Activated CD4-positive, alpha-beta T cell treated with anti-CD3 and anti-CD28 coated beads, Interleukin-2, amount 50 U/mL, for 4 hours (primary cell): ENCODE data around the gene PXDN.
"Not testable (repeated sequence)": the region's sequence is repeated elsewhere in the genome, so short reads cannot be mapped to it uniquely, and the experiment has no call there.

Source experiments
- DNase-seq, 2 experiments: peaks; one replicate each; pipeline ENCODE4 v3.0.0-alpha.2; 2020

The PXDN gene, protein sequence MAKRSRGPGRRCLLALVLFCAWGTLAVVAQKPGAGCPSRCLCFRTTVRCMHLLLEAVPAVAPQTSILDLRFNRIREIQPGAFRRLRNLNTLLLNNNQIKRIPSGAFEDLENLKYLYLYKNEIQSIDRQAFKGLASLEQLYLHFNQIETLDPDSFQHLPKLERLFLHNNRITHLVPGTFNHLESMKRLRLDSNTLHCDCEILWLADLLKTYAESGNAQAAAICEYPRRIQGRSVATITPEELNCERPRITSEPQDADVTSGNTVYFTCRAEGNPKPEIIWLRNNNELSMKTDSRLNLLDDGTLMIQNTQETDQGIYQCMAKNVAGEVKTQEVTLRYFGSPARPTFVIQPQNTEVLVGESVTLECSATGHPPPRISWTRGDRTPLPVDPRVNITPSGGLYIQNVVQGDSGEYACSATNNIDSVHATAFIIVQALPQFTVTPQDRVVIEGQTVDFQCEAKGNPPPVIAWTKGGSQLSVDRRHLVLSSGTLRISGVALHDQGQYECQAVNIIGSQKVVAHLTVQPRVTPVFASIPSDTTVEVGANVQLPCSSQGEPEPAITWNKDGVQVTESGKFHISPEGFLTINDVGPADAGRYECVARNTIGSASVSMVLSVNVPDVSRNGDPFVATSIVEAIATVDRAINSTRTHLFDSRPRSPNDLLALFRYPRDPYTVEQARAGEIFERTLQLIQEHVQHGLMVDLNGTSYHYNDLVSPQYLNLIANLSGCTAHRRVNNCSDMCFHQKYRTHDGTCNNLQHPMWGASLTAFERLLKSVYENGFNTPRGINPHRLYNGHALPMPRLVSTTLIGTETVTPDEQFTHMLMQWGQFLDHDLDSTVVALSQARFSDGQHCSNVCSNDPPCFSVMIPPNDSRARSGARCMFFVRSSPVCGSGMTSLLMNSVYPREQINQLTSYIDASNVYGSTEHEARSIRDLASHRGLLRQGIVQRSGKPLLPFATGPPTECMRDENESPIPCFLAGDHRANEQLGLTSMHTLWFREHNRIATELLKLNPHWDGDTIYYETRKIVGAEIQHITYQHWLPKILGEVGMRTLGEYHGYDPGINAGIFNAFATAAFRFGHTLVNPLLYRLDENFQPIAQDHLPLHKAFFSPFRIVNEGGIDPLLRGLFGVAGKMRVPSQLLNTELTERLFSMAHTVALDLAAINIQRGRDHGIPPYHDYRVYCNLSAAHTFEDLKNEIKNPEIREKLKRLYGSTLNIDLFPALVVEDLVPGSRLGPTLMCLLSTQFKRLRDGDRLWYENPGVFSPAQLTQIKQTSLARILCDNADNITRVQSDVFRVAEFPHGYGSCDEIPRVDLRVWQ (N-terminal part only)

DNA sequence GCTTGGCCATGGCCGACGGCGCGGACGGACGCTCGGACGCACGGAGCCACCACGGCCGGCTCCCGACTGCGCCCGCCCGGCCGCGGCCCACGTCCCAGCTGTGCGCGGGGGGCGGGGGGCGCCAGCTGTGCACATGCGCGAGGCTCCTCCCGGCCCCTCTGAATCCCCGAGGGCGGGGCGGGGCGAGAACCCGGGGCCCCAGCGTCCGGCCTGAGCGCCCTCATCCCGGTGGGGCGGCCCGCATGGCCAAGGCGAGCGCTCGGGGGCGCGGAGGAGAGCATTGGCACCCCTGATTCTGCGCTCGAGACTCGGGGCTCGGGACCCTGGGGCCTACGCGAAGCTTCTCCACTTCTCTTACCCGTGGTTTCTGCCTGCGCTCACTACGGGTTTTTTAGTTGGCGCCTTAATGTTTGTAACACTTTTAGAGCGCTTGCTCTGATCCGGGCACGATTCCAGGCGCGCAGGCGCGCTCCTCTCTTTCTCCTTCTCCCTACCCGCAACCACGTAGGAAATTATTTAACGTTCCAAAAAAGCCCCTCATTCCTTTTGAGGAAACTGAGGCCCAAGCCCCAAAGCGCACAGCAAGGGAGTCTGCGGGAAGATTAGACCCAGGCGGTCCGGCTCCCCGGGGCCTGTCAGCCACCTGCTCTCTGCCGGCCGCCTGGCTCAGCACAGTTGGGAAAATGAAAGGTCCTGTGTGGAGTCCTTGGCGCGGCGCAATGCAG lies at the start of gene PXDN:
PXDN (minus strand) TSS at position 70 of the 725 bp plus-strand sequence; CDS start at position 10, 60 bp downstream.
- DNase-seq: no peak

DNA sequence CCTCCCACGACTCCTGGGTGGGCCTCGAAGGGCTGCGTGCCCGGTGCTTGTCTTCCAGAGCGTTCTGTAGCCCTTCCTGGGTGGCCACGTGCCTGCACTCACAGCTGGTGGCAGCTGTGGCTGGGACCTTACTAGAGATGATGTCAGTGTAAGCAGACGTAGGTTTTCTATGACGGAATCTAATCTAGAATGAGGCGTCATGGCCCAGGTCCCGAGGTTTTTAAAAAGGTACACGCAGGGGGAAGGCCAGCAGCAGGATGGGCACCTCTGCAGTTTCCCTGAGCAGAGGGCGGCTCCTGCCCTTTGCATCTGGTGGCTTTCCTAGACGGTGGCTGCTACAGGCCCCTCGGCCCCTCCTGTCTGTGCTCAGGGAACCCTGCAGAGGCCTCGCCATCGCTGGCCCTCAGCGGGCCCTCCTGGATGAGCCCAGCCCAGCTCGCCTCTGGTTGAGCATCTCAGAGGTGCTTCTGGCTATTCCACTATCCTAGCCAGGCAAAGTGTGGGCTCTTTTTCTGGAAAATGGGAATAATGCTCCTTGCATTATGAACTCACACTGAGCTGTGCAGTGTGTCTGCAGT lies 49.6 kb upstream of the PXDN start:
- DNase-seq: no peak

DNA sequence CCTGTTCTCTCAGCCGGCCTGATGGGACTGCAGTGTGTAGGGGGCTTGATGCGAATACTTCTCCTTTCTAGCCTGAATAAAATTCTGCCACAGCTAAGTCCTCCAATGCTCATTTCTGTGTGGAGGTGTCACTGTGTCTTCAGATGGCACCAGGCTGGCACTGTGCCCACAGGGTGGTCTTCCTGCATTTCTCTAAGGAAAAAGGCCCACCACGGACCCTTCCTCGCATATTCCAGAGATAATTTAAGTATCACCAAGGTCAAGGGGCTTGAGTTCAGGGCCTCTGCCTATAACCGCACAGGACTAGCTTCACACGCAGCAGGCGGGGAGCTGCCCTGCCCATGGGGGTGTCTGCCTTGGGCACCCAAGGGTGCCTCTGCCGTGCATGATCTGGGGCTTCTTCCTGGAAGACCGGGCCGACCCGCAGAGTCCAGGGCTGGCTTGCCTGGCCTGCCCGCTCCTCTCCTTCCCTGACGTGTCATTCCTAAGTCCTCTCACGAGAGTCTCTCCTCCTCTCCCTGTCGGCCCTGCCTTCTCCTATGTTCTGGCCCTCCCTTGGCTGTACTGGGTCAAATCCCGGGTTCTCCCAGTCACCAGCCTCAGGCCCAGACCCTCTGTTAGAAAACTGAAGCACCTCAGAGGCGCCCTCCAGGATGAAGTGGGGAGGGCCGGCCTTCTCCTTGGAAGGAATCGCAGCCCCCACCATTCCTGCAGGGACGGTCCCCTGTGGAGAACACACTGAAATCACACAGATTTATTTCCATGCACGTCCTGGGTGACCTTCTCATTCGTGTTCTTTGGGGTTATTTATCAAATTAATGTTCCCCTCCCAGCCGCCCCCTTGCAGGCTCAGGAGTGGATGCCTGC lies 48.9 kb upstream of the PXDN start:
- no peak for DNase-seq

DNA sequence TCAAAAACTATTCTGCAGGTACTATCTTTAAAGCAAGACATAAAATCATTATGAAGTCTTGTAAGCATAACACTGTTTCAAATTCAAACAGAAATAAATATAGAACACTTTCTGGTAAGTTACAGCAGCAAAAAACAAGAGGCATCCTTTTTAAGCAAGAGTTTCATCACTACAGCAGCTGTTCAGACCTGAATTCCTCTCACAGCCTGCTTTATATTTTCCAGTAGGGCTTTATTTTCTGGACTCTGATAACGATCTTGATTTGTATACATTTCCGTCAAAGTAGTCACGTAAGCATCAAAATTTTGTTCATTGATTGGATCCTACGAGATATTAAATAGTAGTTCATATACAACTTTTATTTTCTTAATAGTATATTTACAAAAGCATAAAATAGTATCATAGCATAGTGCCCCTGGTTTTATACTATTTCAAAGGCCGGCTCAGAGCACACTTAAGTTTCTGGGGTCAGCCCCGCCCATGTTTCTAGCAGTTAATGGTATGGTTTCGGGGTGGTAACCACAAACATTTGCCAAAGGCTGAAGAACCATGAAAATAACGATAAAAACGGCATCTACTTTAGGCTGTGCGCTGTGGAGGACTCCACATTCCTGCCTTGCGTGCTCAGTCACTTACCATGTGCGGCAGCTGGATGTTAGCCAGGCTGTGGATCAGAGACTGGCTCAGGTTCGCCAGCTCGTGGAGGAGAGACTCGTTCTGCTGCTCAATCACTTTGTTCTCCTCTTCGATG lies 47.5 kb upstream of the PXDN start:
- no peak for DNase-seq

DNA sequence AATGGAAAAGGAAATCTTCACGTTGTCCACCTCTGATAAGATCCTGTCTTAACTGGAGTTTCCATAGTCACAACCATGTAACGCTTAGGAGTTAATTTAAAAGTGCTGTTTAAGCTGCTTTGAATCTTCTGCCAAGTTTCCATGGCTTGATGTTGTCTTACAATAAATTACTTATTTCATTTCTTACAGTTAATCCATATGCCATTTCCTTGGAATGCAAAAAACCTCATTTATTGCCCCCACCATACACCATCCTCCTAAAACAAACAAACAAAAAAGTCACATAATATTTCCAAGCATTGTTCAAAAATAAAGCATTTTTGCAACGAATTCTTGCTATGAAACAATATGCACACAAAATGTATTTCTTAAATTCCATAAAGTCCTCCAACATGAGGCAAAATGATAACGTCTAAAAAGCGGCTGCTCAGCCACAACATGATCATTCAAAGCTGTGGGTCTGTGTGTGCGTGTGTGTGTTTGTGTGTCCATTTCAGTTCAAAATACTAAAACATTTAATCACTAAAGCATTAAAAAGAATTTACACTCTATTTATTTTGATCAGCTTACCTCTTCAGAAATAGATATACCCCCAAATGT lies 46.8 kb upstream of the PXDN start:
- no peak for DNase-seq

DNA sequence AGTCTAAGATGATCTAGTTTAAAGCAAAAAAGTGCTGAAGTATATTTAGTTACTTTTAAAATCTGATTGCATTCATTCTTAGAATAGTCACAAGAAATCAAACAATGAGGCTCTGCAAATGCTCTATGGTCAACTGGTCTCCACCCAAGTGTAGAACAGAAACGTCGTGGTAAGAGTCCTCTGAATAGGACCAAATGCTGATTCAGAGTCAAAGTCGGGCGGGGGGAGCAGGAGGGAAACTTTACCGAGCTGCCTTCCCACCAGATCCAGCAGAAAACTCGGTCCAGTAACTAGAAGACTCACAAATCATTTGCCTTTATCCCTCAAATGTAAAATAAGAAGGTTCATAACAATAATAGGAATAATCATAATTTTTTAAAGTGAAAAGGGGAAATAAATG lies 46.2 kb upstream of the PXDN start:
- no peak for DNase-seq

DNA sequence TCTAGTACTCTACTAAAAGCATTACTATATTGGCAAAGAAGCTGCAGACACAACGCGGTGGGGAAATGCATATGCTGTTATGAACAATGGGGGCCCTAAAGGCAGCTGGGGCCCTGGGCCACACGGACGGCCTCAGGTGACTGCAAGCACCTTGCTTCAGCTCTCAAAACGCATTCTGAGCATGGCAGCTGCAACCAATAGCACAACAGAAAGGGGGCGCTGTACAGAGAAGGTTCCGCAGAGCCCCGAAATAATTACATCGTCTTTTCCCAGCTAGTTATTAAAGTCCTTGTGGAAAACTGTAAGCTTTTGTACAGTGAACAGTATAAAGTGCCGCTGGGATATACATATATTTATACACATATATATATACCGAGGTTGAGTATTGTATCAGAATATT lies 45.3 kb upstream of the PXDN start:
- no peak for DNase-seq

DNA sequence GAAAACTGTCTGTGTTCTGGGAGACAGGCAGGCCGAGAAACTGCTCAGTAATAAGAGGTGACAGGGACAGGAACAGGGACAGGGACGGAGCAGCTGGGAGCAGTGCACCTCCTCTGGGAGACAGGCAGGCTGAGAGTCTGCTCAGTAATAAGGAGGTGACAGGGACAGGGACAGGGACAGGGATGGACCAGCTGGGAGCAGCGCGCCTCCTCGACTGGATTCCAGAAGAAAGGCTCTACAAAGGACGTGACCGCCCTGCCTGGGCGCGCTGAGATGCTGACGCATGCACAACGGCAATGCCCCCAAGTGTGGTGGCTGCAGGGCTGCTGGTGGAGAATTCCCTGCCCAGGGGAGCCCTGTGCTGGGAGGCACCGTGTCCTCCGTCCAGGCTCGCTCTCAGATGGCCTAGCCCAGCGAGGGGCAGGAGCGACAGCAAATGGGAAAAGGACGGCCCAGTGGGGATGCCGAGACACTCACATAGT lies 44.2 kb upstream of the PXDN start:
- no peak for DNase-seq

DNA sequence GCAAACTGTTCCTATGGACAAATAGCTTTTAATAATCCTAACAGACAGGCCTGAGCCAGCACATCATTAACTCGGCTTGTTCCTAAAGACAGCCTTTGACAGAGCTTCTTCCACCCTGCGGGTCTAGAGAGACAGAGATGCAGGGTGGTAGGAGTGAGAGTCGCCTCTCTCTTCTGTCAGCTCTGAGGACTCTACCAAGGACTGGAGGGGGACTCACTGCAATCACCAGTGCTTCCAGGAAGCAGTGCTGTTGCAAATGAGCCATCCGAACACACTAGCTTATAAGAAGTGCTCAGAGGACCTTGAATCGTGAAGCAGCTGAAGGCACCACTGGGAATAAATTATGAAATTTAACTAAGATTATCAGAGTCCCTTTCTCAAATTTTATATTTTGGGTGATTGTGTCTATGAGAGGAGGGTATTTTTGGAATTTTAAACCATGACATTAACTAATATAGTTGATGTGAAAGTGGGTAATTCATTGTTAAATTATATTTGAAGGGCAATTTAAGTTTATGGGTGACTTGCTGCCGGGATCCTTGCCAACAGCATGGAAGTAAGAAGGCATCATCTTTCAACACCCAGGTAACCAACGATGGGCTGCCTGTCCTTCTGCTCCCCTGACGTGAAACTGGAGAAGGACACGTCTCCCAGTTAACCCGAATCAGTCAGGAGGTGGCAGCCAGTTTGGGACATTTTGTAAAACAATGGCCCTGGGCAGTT lies 43.6 kb upstream of the PXDN start:
- no peak for DNase-seq

DNA sequence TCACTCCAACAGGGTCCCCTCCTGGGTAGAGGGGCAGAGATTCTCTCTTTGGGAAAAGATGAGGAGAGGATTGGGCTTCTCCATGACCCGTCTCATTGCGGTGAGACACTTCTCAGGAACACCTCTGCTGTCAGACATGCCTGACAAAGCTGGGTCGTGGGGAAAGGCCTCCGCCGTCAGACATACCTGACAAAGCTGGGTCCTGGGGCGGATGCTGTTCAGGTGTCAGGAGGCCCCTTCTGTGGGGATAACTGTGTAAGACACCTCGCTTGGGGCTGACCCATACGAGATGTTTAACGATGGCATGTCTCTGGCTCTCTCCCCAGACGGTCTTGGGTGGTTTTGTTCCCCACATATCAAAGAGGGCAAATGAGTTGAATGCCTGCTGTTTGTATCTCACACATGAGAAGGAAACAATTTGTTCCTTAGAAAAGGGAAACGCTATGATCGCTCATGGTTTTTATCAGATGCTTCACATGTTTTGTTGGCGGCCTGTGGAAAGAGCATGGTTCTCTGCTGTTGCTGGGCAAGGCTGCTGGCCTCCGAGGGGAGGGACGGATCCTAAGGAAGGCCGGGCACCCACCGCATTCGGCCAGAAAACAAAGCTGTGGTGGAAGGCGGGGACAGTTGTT lies 40.8 kb upstream of the PXDN start:
- no peak for DNase-seq

DNA sequence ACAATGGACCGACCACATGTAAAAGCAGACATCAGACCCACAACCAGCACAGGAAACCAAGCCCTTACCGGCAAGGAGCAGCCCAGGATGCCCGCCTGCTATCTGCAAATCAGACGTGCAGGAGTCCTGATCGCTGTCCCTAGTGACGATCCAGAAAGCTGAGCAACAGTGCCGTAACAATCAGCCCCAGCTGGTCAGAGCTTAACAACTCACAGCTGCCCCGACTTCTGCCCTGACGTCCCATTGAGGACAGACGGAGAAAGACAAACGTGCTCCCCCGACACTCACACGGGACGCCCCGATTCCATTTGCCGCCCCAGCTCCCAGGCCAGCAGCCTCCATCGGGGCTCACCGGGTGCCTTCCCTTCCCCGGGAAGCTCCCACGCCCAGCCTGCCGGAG lies 39.8 kb upstream of the PXDN start:
- no peak for DNase-seq

DNA sequence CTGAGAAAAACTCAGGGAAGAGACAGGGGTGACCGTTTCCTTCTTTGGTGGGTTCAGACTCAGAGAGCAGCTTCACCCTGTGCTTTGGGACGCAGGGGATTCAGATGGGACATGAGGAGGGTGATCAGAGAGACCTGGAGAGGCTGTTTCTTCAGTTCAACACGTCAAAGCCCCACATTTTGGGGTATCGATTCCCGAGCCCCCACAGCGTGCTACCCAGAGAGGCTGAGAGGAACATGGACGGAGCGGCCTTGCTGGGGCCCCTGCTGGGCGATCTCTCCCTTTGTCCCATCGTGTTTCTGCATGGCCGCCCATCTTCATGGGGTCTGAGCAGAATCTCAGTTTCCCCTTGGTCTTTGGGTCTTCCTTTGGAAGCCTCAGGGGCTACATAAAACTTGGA lies 38.2 kb upstream of the PXDN start:
- DNase-seq: no peak

DNA sequence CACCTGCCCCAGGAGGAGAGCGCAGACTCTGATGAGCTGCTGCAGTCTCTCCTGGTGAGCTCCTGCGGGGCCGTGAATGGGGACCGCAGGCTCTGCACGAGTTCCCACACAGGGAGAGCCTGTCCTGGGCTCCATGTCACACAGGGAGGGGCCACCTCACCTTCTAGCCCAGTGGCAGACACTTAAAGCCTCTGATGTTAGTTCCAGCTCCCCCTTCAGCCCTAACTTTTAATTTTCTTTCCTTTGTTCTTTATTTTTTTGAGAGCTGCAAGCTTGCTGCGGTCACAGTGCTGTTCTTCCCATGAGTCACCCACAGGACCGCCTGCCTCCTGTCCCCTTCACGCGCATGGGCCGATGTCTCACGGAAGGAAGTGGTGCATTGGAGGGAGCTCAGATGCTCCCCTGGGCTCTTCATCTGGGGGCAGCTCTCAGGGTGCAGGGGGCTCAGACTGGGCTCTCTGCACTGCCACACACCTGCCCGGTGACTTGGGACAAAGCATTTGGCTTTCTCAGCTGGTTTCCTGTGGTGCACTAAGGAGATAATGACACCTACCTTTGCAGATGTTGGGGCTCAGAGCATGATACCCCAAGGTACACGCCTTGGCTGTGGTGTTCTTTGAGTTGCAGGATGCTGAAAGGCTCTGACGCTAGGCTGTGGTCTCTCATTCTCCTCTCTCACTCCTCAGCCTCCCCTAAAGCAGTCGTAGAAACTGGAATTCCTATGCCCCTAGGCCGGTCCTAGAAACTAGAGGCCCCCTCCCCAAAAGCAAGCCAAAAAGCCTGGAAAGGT lies 37.2 kb upstream of the PXDN start:
- DNase-seq: no peak

DNA sequence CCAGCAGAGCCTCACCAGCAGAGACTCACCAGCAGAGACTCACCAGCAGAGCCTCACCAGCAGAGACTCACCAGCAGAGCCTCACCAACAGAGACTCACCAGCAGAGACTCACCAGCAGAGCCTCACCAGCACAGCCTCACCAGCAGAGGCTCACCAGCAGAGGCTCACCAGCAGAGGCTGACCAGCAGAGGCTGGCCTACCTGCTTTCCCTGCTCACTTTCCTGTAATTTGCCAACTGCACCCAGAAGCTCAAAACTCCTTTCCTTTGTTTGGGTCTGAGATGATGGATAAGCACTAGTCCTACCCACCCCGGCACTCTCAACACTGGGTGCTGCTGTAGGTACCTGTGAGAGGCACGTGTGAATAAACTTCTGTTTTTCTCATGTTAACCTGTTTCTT lies 36.4 kb upstream of the PXDN start:
- no peak for DNase-seq

DNA sequence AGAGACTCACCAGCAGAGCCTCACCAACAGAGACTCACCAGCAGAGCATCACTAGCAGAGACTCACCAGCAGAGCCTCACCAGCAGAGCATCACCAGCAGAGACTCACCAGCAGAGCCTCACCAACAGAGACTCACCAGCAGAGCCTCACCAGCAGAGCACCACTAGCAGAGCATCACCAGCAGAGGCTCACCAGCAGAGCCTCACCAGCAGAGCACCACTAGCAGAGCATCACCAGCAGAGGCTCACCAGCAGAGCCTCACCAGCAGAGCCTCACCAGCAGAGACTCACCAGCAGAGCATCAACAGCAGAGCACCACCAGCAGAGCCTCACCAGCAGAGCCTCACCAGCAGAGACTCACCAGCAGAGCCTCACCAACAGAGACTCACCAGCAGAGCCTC lies 35.7 kb upstream of the PXDN start:
- DNase-seq: not testable (repeated sequence)

DNA sequence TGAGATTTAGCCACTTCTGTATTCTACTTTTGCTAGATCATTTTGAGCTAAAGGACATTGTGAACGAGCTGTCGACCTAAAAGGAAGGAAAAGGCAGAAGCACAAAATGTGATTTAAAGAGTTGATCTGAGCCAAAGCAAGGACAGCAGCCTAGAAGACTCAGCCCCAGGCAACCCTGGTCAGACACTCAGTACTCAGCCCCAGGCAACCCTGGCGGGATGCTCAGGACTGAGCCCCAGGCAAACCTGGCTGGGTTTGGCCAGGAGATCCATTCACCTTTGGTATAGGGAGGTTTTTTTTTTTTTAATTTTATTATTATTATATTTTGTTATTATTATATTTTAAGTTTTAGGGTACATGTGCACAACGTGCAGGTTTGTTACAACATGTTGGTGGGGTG lies 34.3 kb upstream of the PXDN start:
- no peak for DNase-seq

DNA sequence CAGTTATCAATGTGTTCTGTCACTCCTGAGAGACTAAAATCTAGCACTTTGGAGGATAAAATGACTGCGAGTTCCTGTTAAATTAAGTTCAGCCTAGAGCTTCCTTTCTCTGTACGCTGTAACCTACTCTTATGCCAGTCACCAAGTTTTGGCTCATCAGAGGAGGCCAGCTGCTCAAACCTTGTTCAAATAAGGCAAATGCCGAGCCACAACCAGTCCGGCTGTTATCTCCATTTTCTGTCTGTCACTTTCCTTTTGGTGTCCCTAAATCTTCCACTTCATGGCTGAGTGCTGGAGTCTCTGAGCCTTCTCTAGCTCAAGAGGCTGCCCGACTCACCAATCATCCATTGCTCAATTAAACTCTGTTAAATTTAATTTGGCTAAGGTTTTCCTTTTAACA lies 33.5 kb upstream of the PXDN start:
- DNase-seq: no peak

DNA sequence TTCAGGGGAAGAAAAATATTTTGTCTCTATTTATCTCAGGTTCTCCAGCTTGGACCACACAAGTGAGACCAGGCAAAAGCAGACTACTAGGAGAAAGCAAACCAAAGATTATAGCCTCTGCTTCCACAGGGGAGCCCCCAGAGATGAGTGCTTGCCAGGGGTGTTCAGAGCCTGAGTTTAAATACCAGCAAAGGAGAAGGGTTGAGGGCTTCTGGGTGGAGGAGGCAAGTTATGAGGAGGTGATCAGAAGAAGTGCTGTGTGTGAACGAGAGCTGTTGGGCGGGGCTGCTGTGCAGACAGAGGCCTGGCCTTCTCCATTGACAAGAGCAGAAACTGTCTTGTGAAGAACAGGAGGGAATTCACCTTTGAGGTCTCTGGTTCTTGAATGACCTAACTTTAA lies 32.8 kb upstream of the PXDN start:
- no peak for DNase-seq
